HL-60 (cell line): ENCODE measurements around the gene PGGT1B.

Experiments
- GABPA ChIP-seq: IDR thresholded peaks from 2 replicates; pipeline ENCODE4 v1.6.1; 2012; ENCODE audit warnings: low read depth
- POLR2AphosphoS5 ChIP-seq: IDR thresholded peaks from 2 replicates; pipeline ENCODE4 v1.6.1; 2012; ENCODE audit warnings: low read depth
- REST ChIP-seq: IDR thresholded peaks from 2 replicates; pipeline ENCODE4 v1.6.1; 2012; ENCODE audit warnings: low read depth; ENCODE audit not compliant: insufficient replicate concordance
- TF ChIP-seq, protein P1 (sequence below): IDR thresholded peaks from one replicate; pipeline ENCODE4 v1.5.1; 2011; ENCODE audit warnings: low read length, control low read depth, inconsistent platforms; ENCODE audit not compliant: insufficient read depth

DNA sequence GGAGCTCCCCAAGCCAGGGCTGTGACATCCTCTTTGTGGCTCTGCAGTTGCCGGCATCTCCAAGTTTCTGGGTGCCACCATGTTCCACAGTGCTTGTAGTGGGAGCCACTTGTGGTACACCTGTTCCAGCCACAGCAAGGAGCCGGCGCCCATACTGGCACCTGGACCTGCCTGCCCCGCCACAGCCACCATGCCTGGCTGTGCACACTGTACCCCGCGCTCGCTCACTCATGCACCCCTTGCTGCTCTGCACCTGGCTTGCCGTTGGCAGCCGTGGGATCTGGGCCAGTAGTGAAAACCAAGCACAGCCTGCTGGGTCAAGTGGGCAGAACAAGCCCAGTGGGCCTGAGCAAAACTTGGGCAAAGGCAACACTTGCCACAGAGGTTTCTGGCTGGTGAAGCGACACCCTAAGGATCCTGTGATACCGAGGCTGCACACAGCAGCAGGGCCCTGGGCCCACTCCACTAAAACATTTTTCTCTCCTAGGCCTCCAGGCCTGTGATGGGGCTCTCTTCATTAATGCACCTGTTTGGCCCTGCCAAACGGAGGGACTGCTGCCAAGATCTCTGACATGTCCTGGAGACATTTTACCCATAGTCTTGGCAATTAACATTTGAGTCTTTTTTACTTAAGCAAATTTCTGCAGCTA lies 95.8 kb downstream of the PGGT1B start:
- TF ChIP-seq POLR2AphosphoS5 (no peak), GABPA (no peak), REST (no peak)
- TF ChIP-seq, protein P1, sequence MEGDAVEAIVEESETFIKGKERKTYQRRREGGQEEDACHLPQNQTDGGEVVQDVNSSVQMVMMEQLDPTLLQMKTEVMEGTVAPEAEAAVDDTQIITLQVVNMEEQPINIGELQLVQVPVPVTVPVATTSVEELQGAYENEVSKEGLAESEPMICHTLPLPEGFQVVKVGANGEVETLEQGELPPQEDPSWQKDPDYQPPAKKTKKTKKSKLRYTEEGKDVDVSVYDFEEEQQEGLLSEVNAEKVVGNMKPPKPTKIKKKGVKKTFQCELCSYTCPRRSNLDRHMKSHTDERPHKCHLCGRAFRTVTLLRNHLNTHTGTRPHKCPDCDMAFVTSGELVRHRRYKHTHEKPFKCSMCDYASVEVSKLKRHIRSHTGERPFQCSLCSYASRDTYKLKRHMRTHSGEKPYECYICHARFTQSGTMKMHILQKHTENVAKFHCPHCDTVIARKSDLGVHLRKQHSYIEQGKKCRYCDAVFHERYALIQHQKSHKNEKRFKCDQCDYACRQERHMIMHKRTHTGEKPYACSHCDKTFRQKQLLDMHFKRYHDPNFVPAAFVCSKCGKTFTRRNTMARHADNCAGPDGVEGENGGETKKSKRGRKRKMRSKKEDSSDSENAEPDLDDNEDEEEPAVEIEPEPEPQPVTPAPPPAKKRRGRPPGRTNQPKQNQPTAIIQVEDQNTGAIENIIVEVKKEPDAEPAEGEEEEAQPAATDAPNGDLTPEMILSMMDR: no peak
